Measurements from ENCODE around the gene DCST1.
A peak's percentile ranks its signal among the peaks of the same experiment; 100 is the strongest.

DCST1 gene

DNA sequence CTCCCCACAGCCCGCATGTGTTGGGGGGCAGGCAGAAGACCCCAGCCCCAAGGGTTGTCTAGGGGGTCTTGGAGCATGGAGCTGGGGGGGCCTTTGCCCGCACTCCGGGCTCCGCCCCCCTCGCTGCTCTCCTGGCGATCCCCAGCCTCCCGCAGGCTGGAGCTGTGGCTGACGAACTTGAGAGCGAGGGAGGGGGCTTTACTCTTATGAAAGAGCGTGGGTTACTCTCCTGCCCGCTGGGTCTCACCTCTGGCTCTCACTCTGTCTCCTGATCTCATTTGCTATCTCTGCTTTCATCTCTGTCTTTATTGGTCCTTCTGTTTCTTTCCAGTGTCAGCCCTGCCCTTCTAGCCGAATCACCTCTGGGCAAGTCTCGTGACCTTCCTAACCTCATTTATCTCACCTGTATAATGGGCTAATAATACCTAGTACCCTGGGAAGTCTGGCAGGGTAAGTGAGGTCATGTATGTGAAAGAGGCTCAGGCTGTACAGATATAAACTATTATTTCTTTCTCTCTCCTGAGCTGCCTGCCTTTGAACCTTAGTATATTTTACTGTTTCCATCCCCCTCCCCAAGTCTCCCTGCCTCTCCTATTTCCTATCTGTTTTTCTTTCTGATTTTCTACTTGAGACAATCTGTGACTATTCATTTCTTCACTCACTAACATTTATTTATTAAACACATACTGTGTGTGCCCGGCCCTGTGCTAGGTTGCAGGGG is 30.6 kb downstream of the DCST1 start:
- peaks cover 35% of the 10 kb centered on the region for H3K4me1 Mint-ChIP-seq

GRCh38 chr1:155064832-155065429 is 31.3 kb downstream of the DCST1 start:
- Mint-ChIP-seq H3K9me3 (no peaks in the 10 kb centered on the region), H3K27me3 (no peaks in the 10 kb centered on the region), H3K4me3 (peak overlapping the region; percentile 93), H3K27ac (no peak overlapping the region), H3K4me1 (peaks cover 35% of the 10 kb centered on the region), H3K36me3 (peaks cover 2% of the 10 kb centered on the region)

More for the DNA sequence above, 30.6 kb downstream of the DCST1 start:
- H3K27me3 Mint-ChIP-seq, result no peaks in the 10 kb centered on the region
- peak overlapping the region; percentile 25 for H3K27ac Mint-ChIP-seq
- H3K36me3 Mint-ChIP-seq, result peaks cover 2% of the 10 kb centered on the region
- H3K4me3 Mint-ChIP-seq, result peak overlapping the region; percentile 93
- no peaks in the 10 kb centered on the region for H3K9me3 Mint-ChIP-seq

DNA sequence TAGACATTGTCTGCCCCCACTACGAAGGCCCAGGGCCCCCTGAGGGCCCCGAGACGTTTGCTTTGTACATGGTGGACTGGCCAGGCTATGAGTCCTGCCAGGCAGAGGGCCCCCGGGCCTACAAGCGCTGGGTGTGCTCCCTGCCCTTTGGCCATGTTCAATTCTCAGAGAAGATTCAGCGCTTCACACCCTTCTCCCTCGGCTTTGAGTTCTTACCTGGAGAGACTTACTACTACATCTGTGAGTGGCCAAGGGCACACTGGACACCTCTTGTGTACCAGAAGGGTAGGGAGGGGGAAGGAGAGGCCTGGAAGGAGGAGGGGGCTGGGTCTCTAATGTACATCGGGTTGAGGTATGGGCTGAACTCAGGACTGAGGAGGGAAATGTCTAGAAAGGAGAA is 33.2 kb downstream of the DCST1 start:
- Mint-ChIP-seq H3K27me3 (no peaks in the 10 kb centered on the region), H3K4me1 (peaks cover 40% of the 10 kb centered on the region), H3K36me3 (peaks cover 2% of the 10 kb centered on the region), H3K9me3 (no peaks in the 10 kb centered on the region), H3K4me3 (no peak overlapping the region), H3K27ac (peak overlapping the region; percentile 15)

- Mint-ChIP-seq H3K27me3 (no peaks in the 10 kb centered on the region), H3K4me3 (no peak overlapping the region), H3K27ac (no peak overlapping the region), H3K4me1 (peaks cover 38% of the 10 kb centered on the region), H3K9me3 (no peaks in the 10 kb centered on the region), H3K36me3 (peaks cover 2% of the 10 kb centered on the region)
These were observed 35.0 kb downstream of the DCST1 start for GRCh38 chr1:155068599-155068998.

DNA sequence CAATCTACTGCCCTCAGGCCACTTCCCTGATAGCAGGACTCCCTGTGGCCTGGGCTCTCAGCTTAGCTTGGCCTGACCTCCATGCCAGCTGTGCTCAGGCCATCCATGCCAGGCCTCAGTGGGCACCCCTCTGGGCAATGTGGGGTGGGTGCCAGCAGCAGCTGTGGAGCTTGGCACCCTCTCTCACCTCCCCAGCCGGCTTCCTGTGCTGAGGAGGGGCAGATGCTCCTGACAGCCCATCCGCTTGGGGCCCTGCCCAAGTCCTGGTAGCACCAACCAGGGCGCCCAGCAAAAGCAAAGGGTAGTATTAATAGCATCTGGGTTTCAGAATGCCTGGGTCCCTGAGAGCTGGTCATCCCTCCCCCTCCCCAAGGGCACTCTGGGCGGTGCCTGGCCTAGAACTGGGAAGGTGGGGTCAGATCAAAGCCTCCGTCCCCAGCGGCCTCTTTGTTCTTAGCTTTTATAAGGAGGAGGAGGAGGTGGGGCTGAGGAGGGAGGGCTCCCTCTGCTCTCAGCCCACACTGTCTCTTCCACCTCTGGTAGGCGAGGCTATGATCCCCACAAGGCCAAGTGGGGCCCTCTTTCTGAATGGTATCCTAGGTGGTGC is 36.0 kb downstream of the DCST1 start:
- no peak overlapping the region for H3K4me3 Mint-ChIP-seq

GRCh38 chr1:155070158-155070621 is 36.6 kb downstream of the DCST1 start:
- Mint-ChIP-seq H3K9me3 (no peaks in the 10 kb centered on the region), H3K4me1 (peaks cover 30% of the 10 kb centered on the region), H3K27me3 (no peaks in the 10 kb centered on the region), H3K36me3 (peaks cover 2% of the 10 kb centered on the region), H3K4me3 (peak overlapping the region; percentile 51), H3K27ac (no peak overlapping the region)

More for the DNA sequence above, 36.0 kb downstream of the DCST1 start:
- peaks cover 35% of the 10 kb centered on the region for H3K4me1 Mint-ChIP-seq
- peak overlapping the region; percentile 62 for H3K27ac Mint-ChIP-seq
- H3K36me3 Mint-ChIP-seq, result peaks cover 2% of the 10 kb centered on the region
- H3K9me3 Mint-ChIP-seq, result no peaks in the 10 kb centered on the region
- H3K27me3 Mint-ChIP-seq, result no peaks in the 10 kb centered on the region

- H3K4me3 Mint-ChIP-seq, result peak overlapping the region; percentile 51
- H3K36me3 Mint-ChIP-seq, result peaks cover 2% of the 10 kb centered on the region
- no peaks in the 10 kb centered on the region for H3K27me3 Mint-ChIP-seq
- peaks cover 30% of the 10 kb centered on the region for H3K4me1 Mint-ChIP-seq
- H3K9me3 Mint-ChIP-seq, result no peaks in the 10 kb centered on the region
- H3K27ac Mint-ChIP-seq, result no peak overlapping the region
These were observed 37.3 kb downstream of the DCST1 start for GRCh38 chr1:155070721-155071569.

- Mint-ChIP-seq H3K9me3 (no peaks in the 10 kb centered on the region), H3K4me1 (peaks cover 27% of the 10 kb centered on the region), H3K27ac (no peak overlapping the region), H3K36me3 (peaks cover 2% of the 10 kb centered on the region), H3K27me3 (no peaks in the 10 kb centered on the region), H3K4me3 (peak overlapping the region; percentile 49)
These were observed 38.1 kb downstream of the DCST1 start for GRCh38 chr1:155071701-155072100.

GRCh38 chr1:155072531-155073289 is 39.1 kb downstream of the DCST1 start:
- Mint-ChIP-seq H3K27ac (no peak overlapping the region), H3K27me3 (no peaks in the 10 kb centered on the region), H3K4me1 (peaks cover 29% of the 10 kb centered on the region), H3K4me3 (no peak overlapping the region), H3K36me3 (peaks cover 2% of the 10 kb centered on the region), H3K9me3 (no peaks in the 10 kb centered on the region)

DNA sequence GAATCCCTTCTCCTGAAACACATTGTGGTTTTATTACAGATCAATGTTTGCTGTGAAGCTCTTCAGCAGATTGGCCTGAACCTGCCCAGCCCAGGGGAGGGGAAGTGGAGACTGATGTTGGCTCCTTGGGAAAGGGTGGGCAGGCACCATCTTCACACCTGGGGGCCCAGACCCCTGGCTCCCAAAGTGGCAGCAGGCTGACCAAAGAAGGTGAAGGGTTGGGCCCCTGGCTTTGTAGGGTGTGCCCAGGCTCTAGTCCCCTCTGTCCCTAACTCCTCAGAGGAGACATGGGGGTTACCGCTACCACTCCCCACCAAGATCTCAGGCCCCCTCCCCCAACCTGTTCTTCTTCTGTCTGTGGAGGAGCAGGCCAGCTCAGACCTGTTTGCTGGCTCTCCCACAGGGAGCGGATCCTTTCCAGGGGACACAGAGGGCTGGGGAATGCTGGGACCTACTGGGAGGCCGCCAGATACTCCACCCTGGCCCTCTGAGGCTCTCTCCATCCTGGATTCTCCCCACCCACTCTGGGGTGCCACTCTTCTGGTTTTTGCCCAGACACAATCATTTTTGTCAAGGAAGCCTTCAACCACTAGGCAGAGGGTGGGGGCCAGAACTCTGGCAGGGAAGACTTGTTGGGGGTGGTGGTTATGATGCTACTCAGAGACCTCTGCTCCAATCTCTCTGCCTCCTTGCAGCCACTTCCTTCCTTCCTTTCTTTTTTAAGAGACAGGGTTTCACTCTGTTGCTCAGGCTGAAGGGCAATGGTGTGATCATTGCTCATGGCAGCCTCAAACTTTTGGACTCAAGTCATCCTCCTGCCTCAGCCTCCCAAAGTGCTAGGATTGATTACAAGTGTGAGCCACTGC is 40.0 kb downstream of the DCST1 start:
- H3K27me3 Mint-ChIP-seq, result no peaks in the 10 kb centered on the region
- no peak overlapping the region for H3K4me3 Mint-ChIP-seq
- no peak overlapping the region for H3K27ac Mint-ChIP-seq
- H3K9me3 Mint-ChIP-seq, result no peaks in the 10 kb centered on the region
- H3K4me1 Mint-ChIP-seq, result peaks cover 36% of the 10 kb centered on the region
- no peaks in the 10 kb centered on the region for H3K36me3 Mint-ChIP-seq

DNA sequence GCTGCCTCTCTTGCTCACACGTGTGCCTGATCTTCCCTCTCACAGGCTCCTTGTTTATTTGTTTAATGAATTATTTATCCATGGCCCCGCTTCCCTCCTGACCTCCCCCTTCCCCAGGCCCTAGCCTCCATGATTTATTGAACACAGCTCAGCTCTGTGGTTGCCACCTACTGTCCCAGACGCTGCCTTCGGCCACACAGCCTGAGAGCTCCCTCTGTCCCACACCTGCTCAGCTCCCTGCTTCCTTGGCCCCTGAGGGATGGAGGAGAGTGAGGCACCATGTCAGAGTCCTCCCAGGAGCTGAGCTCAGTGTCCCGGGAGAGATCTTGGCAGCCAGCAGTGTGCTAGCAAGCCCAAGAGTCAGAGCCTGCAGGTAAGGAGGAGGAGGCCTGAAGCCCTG is 41.9 kb downstream of the DCST1 start:
- peaks cover 42% of the 10 kb centered on the region for H3K4me1 Mint-ChIP-seq

GRCh38 chr1:155076371-155076770 is 42.7 kb downstream of the DCST1 start:
- no peak overlapping the region for H3K4me3 Mint-ChIP-seq
- H3K27me3 Mint-ChIP-seq, result peaks cover 6% of the 10 kb centered on the region
- peaks cover 43% of the 10 kb centered on the region for H3K4me1 Mint-ChIP-seq
- H3K27ac Mint-ChIP-seq, result no peak overlapping the region
- H3K9me3 Mint-ChIP-seq, result no peaks in the 10 kb centered on the region
- no peaks in the 10 kb centered on the region for H3K36me3 Mint-ChIP-seq

More for the DNA sequence above, 41.9 kb downstream of the DCST1 start:
- H3K36me3 Mint-ChIP-seq, result no peaks in the 10 kb centered on the region
- H3K27me3 Mint-ChIP-seq, result peaks cover 4% of the 10 kb centered on the region
- no peak overlapping the region for H3K27ac Mint-ChIP-seq
- no peaks in the 10 kb centered on the region for H3K9me3 Mint-ChIP-seq
- no peak overlapping the region for H3K4me3 Mint-ChIP-seq

DNA sequence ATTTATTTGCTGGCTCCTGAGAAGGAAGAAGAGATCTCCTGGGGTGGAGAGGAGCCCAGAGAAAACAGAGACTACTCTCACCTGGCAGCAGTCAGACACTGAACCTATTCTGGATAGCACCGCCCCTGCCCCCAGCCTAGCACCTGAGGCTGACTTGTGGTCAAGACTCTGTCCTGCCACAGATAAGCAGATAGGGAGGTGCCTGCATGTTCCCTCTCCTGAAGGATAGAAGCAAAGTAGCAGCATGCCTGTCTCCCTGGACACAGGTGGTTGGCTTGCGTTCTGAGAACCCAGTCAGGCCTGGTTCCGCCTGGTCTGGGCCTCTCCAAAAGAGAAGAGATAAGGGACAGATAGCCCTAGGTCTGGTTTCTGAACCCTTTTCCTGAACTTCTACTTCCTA is 43.7 kb downstream of the DCST1 start:
- Mint-ChIP-seq H3K36me3 (no peaks in the 10 kb centered on the region), H3K27ac (no peak overlapping the region), H3K9me3 (no peaks in the 10 kb centered on the region)

More for the DNA sequence above, 43.7 kb downstream of the DCST1 start:
- Mint-ChIP-seq H3K4me1 (peaks cover 40% of the 10 kb centered on the region), H3K4me3 (peak overlapping the region; percentile 12), H3K27me3 (peaks cover 11% of the 10 kb centered on the region)
